BJ (cell line): Measurements from ENCODE around the gene BIN2. TPM values are rescaled to one million over a fixed set of nuclear protein-coding genes. Genes with fewer than 3 reads are reported as not detected.
"Not testable (repeated sequence)": the region's sequence is repeated elsewhere in the genome, so short reads cannot be mapped to it uniquely, and the experiment has no call there.

Source experiments
- CTCF ChIA-PET: fragments of 350-600 bp; formaldehyde crosslinking; extraction: SDS; loops from one replicate; lab custom pipeline; 2021; ENCODE audit warnings: antibody characterized with exemption, inconsistent platforms; lab: Yijun Ruan, JAX
- POLR2A ChIA-PET: fragments of 300-600 bp; sonication (Branson Sonifier 250); formaldehyde crosslinking; extraction: SDS; loops from one replicate; lab custom pipeline; 2021; ENCODE audit warnings: antibody characterized with exemption; lab: Charles Lee
- DNase-seq: peaks from one replicate; pipeline ENCODE4 v3.0.0-alpha.2; 2011; ENCODE audit warnings: low read depth
- H3K27me3 ChIP-seq: 2 replicates; pipeline ENCODE4 v1.6.0; 2011; ENCODE audit warnings: low read length; ENCODE audit not compliant: control insufficient read depth, insufficient read depth
- H3K36me3 ChIP-seq: 2 replicates; pipeline ENCODE4 v1.5.1; 2011; ENCODE audit warnings: low read length; ENCODE audit not compliant: control insufficient read depth, insufficient read depth
- H3K4me3 ChIP-seq: 2 replicates; pipeline ENCODE4 v1.5.1; 2011; ENCODE audit warnings: low read depth, mild to moderate bottlenecking, control low read depth, low read length
- CTCF ChIP-seq: IDR thresholded peaks from 2 replicates; pipeline ENCODE4 v1.5.1; 2011; ENCODE audit warnings: low read depth, mild to moderate bottlenecking, control low read depth, inconsistent platforms, low read length, moderate library complexity; ENCODE audit not compliant: insufficient read depth
- polyA plus RNA-seq: library from polyadenylated mRNA; depleted of rRNA; stranded (reverse); fragments of >200 nt; gene quantifications from 2 replicates; pipeline ENCODE4 v1.2.3, GENCODE V29; 2011

BIN2 gene
- polyA plus RNA-seq, 1 experiment = not detected

DNA sequence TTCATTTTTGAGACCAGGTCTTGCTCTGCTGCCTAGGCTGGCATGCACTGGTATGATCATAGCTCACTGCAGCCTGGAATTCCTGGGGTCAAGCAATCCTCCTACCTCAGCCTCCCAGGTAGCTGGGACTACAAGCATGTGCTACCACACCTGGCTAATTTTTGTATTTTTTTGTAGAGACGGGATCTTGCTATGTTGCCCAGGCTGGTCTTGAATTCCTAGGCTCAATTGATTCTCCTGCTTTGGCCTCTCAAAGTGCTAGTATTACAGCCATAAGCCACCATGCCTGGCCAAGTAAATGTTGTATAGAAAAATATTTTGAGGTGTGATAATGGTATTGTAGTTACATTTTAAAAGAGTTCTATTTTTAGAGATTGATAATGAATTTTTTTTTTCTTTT, 12.6 kb downstream of the BIN2 start:
- no peaks in the 10 kb centered on the region for H3K27me3 ChIP-seq
- H3K36me3 ChIP-seq = no peaks in the 10 kb centered on the region
- DNase-seq = no peak
- H3K4me3 ChIP-seq = no peak overlapping the region
- TF ChIP-seq CTCF = no peak
- POLR2A ChIA-PET = no interaction called here
- CTCF ChIA-PET = no interaction called here

DNA sequence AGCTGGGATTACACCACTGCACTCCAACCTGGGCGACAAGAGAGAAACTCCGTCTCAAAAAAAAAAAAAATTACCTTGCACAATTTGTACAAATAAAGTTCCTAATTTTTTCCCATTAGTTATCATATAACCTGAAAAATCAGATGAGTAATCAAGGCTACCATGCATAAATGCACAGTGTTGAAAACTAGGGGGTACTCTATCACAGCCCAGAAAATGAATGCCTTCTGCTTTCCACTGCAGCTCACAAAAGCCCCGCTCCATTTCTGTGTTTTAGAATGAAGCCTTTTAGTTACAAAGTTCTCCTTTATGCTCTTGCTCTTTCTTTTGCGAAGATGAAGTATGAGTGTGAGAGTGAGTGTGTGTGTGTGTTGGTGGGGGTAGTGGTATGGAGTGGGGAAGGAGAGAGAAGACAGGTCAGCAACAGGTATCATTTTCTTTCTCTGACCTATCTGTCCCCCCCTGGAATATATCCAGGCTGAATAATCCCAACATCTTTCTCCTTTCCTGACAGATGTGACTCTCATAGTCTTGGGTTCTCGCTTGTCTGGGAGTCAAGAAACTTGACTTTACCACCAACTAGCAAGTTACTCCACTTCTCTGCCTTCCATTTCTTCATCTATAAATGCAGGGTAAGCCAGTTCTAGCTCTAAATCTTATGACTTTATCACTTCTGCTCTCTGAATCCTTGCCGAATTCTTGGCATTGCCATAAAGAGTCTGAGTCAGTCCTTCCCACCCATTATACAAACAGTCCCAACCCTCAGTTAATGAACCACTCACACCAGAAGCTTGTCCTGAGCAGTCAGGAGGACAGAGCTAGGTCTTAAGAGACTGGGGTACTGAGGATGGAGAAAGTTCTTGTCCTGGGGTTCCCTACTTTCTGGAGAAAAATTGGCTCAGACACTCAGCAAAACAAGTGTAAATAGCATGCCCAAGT, 16.1 kb downstream of the BIN2 start:
- DNase-seq = peak; percentile 81
- no peaks in the 10 kb centered on the region; the same call in 1 of the 2 replicates for H3K27me3 ChIP-seq
- ChIA-PET POLR2A (no interaction called here), CTCF (interaction anchor here (0.5 to 1.2 kb wide), 4 partner anchors 9 to 60 kb away, joined by 3 read pairs; no protein-coding TSS in a partner anchor)
- no peak overlapping the region for H3K4me3 ChIP-seq
- TF ChIP-seq CTCF = no peak
- no peaks in the 10 kb centered on the region for H3K36me3 ChIP-seq

DNA sequence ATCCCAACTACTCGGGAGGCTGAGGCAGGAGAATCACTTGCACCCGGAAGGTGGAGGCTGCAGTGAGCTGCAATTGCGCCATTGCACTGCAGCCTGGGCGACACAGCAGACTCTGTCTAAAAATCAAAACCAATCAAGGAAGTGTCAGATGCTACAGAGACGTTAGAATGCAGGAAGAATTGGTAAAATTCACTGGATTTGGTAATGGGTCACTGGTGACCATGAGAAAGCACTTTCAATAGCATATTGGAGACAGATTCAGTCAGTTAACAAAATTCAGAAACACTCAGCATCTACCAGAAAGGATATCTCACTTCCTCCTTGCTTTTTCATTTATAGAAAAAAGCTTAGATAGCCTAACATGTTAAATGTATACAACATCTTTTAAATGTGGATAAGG, 17.5 kb downstream of the BIN2 start:
- POLR2A ChIA-PET = no interaction called here
- no peak for TF ChIP-seq CTCF
- CTCF ChIA-PET = no interaction called here
- no peak for DNase-seq
- Histone ChIP-seq H3K27me3 (peaks cover 1% of the 10 kb centered on the region; the same call in 1 of the 2 replicates), H3K36me3 (no peaks in the 10 kb centered on the region), H3K4me3 (no peak overlapping the region)

DNA sequence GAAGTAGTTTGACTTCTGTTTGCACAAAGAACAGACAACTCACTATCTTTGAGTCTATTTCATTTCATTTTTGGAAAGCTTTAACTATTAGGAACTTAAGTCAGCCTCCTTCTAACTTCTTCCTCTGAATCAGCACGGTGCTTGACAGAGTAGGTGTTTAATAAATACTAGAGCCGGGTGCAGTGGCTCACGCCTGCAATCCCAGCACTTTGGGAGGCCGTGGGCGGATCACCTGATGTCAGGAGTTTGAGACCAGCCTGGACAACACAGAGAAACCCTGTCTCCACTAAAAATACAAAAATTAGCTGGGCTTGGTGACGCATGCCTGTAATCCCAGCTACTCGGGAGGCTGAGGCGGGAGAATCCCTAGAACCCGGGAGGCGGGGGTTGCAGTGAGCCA, 23.2 kb downstream of the BIN2 start:
- H3K4me3 ChIP-seq, H3K36me3 ChIP-seq, DNase-seq, H3K27me3 ChIP-seq: not testable (repeated sequence)
- ChIA-PET CTCF (interaction anchor here (0.6 kb wide), 1 partner anchor 232 kb away, joined by 4 read pairs; no protein-coding TSS in a partner anchor), POLR2A (interaction anchor here (0.6 kb wide), 1 partner anchor 11 kb away, joined by 3 read pairs; no protein-coding TSS in a partner anchor)

GRCh38 chr12:51295651-51296050, 28.3 kb downstream of the BIN2 start:
- no peaks in the 10 kb centered on the region for H3K27me3 ChIP-seq
- TF ChIP-seq CTCF = no peak
- POLR2A ChIA-PET = no interaction called here
- H3K4me3 ChIP-seq = no peak overlapping the region
- CTCF ChIA-PET = no interaction called here
- H3K36me3 ChIP-seq = no peaks in the 10 kb centered on the region
- DNase-seq = no peak

- H3K27me3 ChIP-seq, CTCF ChIA-PET, H3K36me3 ChIP-seq, POLR2A ChIA-PET, DNase-seq, H3K4me3 ChIP-seq: not testable (repeated sequence)
Observed at GRCh38 chr12:51294097-51294496, 29.9 kb downstream of the BIN2 start.
